ENCODE results near the gene CNGA1. TPM values are rescaled to one million over a fixed set of nuclear protein-coding genes. Genes with fewer than 3 reads are reported as not detected.

CNGA1 gene
- total RNA-seq, 5 donors from 2014 or later (not counting 1 experiment from before 2014, with no cell fraction given): 0.54 TPM; not detected in 4

- Histone ChIP-seq H3K27ac (ENCODE audit: low read length) (no peak overlapping the region), H3K4me3 (ENCODE audit: control insufficient read depth in 1 of 2, extremely low read depth in 1 of 2, low read length in 1 of 2) (no peak overlapping the region), H3K36me3 (ENCODE audit: control insufficient read depth in 2 of 2, extremely low read depth in 1 of 2, insufficient read depth in 1 of 2, low read length in 1 of 2) (no peaks in the 10 kb centered on the region), H3K27me3 (replicated peaks in 1 of 2; ENCODE audit: control insufficient read depth in 2 of 2, extremely low read depth in 1 of 2, insufficient read depth in 2 of 2, low read length in 1 of 2) (peaks cover 0 to 9% of the 10 kb centered on the region in 2 experiments), H3K9me3 (no peaks in the 10 kb centered on the region), H3K4me1 (ENCODE audit: control insufficient read depth in 1 of 2, extremely low read depth in 1 of 2, insufficient read depth in 2 of 2, low read length in 2 of 2) (peaks cover 22 to 29% of the 10 kb centered on the region in 2 experiments)
- DNase-seq: no peak
- no peaks in the 10 kb centered on the region for H3K9me3 Mint-ChIP-seq
- CTCF ChIA-PET: interaction anchor here (0.5 to 6.5 kb wide), 5 partner anchors 9 to 1042 kb away, joined by 3 to 46 read pairs (median 3); no protein-coding TSS in a partner anchor
- ATAC-seq (replicated peaks in 1 of 4): no peak
- H3K4me1 Mint-ChIP-seq: peaks cover 42 to 60% (median 47%) of the 10 kb centered on the region in 3 donors
- no CpG with 5 or more reads among the region's 3 CpGs for WGBS (ENCODE audit: insufficient coverage)
- H3K27me3 Mint-ChIP-seq: peaks cover 3 to 13% of the 10 kb centered on the region in 2 donors
- H3K27ac Mint-ChIP-seq: no peak overlapping the region
- no peak overlapping the region for H3K4me3 Mint-ChIP-seq
- H3K36me3 Mint-ChIP-seq: no peaks in the 10 kb centered on the region
- POLR2A ChIA-PET: no interaction called here
Measured at GRCh38 chr4:48042979-48043461, 26.5 kb upstream of the CNGA1 start.

GRCh38 chr4:48041535-48042137 lies 25.2 kb upstream of the CNGA1 start:
- H3K36me3 ChIP-seq (ENCODE audit: control insufficient read depth in 2 of 2, extremely low read depth in 1 of 2, insufficient read depth in 1 of 2, low read length in 1 of 2): no peaks in the 10 kb centered on the region
- Mint-ChIP-seq H3K27ac (no peak overlapping the region), H3K9me3 (no peaks in the 10 kb centered on the region), H3K4me3 (no peak overlapping the region), H3K36me3 (no peaks in the 10 kb centered on the region), H3K27me3 (peaks cover 3 to 10% of the 10 kb centered on the region in 2 donors), H3K4me1 (peaks cover 35 to 49% (median 35%) of the 10 kb centered on the region in 3 donors)
- ChIA-PET CTCF (interaction anchor here (0.9 to 6.5 kb wide), 3 partner anchors 9 kb away, joined by 3 to 46 read pairs (median 4); no protein-coding TSS in a partner anchor), POLR2A (no interaction called here)
- no peak overlapping the region for H3K4me3 ChIP-seq (ENCODE audit: control insufficient read depth in 1 of 2, extremely low read depth in 1 of 2, low read length in 1 of 2)
- WGBS (ENCODE audit: insufficient coverage): no CpG with 5 or more reads among the region's 4 CpGs
- ATAC-seq (replicated peaks in 1 of 4) (no peak), DNase-seq (no peak)
- no peak overlapping the region for H3K27ac ChIP-seq (ENCODE audit: low read length)
- H3K27me3 ChIP-seq (replicated peaks in 1 of 2; ENCODE audit: control insufficient read depth in 2 of 2, extremely low read depth in 1 of 2, insufficient read depth in 2 of 2, low read length in 1 of 2): peaks cover 0 to 3% of the 10 kb centered on the region in 2 experiments
- no peaks in the 10 kb centered on the region for H3K9me3 ChIP-seq
- H3K4me1 ChIP-seq (ENCODE audit: control insufficient read depth in 1 of 2, extremely low read depth in 1 of 2, insufficient read depth in 2 of 2, low read length in 2 of 2): peaks cover 9 to 15% of the 10 kb centered on the region in 2 experiments

GRCh38 chr4:48039561-48039960 lies 23.1 kb upstream of the CNGA1 start:
- POLR2A ChIA-PET: no interaction called here
- no peak overlapping the region for H3K4me3 ChIP-seq (ENCODE audit: control insufficient read depth in 1 of 2, extremely low read depth in 1 of 2, low read length in 1 of 2)
- Mint-ChIP-seq H3K27me3 (peaks cover 0 to 8% of the 10 kb centered on the region in 2 donors), H3K36me3 (no peaks in the 10 kb centered on the region), H3K9me3 (no peaks in the 10 kb centered on the region), H3K4me1 (peaks cover 24 to 43% (median 26%) of the 10 kb centered on the region in 3 donors), H3K4me3 (no peak overlapping the region), H3K27ac (no peak overlapping the region)
- CTCF ChIA-PET: no interaction called here
- ATAC-seq (replicated peaks in 1 of 4) (no peak), DNase-seq (no peak)
- H3K4me1 ChIP-seq (ENCODE audit: control insufficient read depth in 1 of 2, extremely low read depth in 1 of 2, insufficient read depth in 2 of 2, low read length in 2 of 2): peaks cover 2 to 3% of the 10 kb centered on the region in 2 experiments
- H3K9me3 ChIP-seq: no peaks in the 10 kb centered on the region
- no peaks in the 10 kb centered on the region for H3K36me3 ChIP-seq (ENCODE audit: control insufficient read depth in 2 of 2, extremely low read depth in 1 of 2, insufficient read depth in 1 of 2, low read length in 1 of 2)
- no peak overlapping the region for H3K27ac ChIP-seq (ENCODE audit: low read length)
- no peaks in the 10 kb centered on the region for H3K27me3 ChIP-seq (replicated peaks in 1 of 2; ENCODE audit: control insufficient read depth in 2 of 2, extremely low read depth in 1 of 2, insufficient read depth in 2 of 2, low read length in 1 of 2)

- Mint-ChIP-seq H3K4me3 (no peak overlapping the region), H3K4me1 (peaks cover 19 to 37% (median 23%) of the 10 kb centered on the region in 3 donors), H3K9me3 (no peaks in the 10 kb centered on the region), H3K36me3 (no peaks in the 10 kb centered on the region), H3K27me3 (peaks cover 0 to 8% of the 10 kb centered on the region in 2 donors), H3K27ac (no peak overlapping the region)
- DNase-seq (no peak), ATAC-seq (replicated peaks in 1 of 4) (no peak)
- WGBS (ENCODE audit: insufficient coverage): 100% methylated on average over 1 of the region's 2 CpGs
- ChIA-PET POLR2A (no interaction called here), CTCF (no interaction called here)
- Histone ChIP-seq H3K27ac (ENCODE audit: low read length) (no peak overlapping the region), H3K4me1 (ENCODE audit: control insufficient read depth in 1 of 2, extremely low read depth in 1 of 2, insufficient read depth in 2 of 2, low read length in 2 of 2) (peaks cover 0 to 4% of the 10 kb centered on the region in 2 experiments), H3K9me3 (no peaks in the 10 kb centered on the region), H3K4me3 (ENCODE audit: control insufficient read depth in 1 of 2, extremely low read depth in 1 of 2, low read length in 1 of 2) (no peak overlapping the region), H3K36me3 (ENCODE audit: control insufficient read depth in 2 of 2, extremely low read depth in 1 of 2, insufficient read depth in 1 of 2, low read length in 1 of 2) (no peaks in the 10 kb centered on the region), H3K27me3 (replicated peaks in 1 of 2; ENCODE audit: control insufficient read depth in 2 of 2, extremely low read depth in 1 of 2, insufficient read depth in 2 of 2, low read length in 1 of 2) (no peaks in the 10 kb centered on the region)
Measured at GRCh38 chr4:48038666-48039065, 22.2 kb upstream of the CNGA1 start.

- no peak for ATAC-seq (replicated peaks in 1 of 4)
- Mint-ChIP-seq H3K27me3 (peaks cover 0 to 8% of the 10 kb centered on the region in 2 donors), H3K4me1 (peaks cover 8 to 24% (median 12%) of the 10 kb centered on the region in 3 donors), H3K4me3 (no peak overlapping the region), H3K27ac (no peak overlapping the region), H3K9me3 (no peaks in the 10 kb centered on the region), H3K36me3 (no peaks in the 10 kb centered on the region)
- no peaks in the 10 kb centered on the region for H3K9me3 ChIP-seq
- H3K27me3 ChIP-seq (replicated peaks in 1 of 2; ENCODE audit: control insufficient read depth in 2 of 2, extremely low read depth in 1 of 2, insufficient read depth in 2 of 2, low read length in 1 of 2): no peaks in the 10 kb centered on the region
- no peak overlapping the region for H3K4me3 ChIP-seq (ENCODE audit: control insufficient read depth in 1 of 2, extremely low read depth in 1 of 2, low read length in 1 of 2)
- WGBS (ENCODE audit: insufficient coverage): no CpG with 5 or more reads among the region's 2 CpGs
- ChIA-PET CTCF (interaction anchor here in 1 of 2 donors (0.6 to 1.2 kb wide), 2 partner anchors 8 to 387 kb away, joined by 3 read pairs; no protein-coding TSS in a partner anchor), POLR2A (interaction anchor here in 1 of 2 donors (0.6 kb wide), 1 partner anchor 450 kb away, joined by 3 read pairs; no protein-coding TSS in a partner anchor)
- DNase-seq: no peak
- no peaks in the 10 kb centered on the region for H3K36me3 ChIP-seq (ENCODE audit: control insufficient read depth in 2 of 2, extremely low read depth in 1 of 2, insufficient read depth in 1 of 2, low read length in 1 of 2)
- no peak overlapping the region for H3K27ac ChIP-seq (ENCODE audit: low read length)
- H3K4me1 ChIP-seq (ENCODE audit: control insufficient read depth in 1 of 2, extremely low read depth in 1 of 2, insufficient read depth in 2 of 2, low read length in 2 of 2): peaks cover 0 to 4% of the 10 kb centered on the region in 2 experiments
Measured at GRCh38 chr4:48037117-48037462, 20.6 kb upstream of the CNGA1 start.

- no peak for ATAC-seq (replicated peaks in 1 of 4)
Measured at GRCh38 chr4:48035952-48036351, 19.5 kb upstream of the CNGA1 start.

More at GRCh38 chr4:48035952-48036351, 19.5 kb upstream of the CNGA1 start:
- H3K27ac ChIP-seq (ENCODE audit: low read length): no peak overlapping the region
- H3K4me3 ChIP-seq (ENCODE audit: control insufficient read depth in 1 of 2, extremely low read depth in 1 of 2, low read length in 1 of 2): no peak overlapping the region
- no peaks in the 10 kb centered on the region for H3K9me3 ChIP-seq
- Mint-ChIP-seq H3K36me3 (no peaks in the 10 kb centered on the region), H3K9me3 (no peaks in the 10 kb centered on the region), H3K27me3 (peaks cover 0 to 2% of the 10 kb centered on the region in 2 donors), H3K4me1 (peaks cover 6 to 20% (median 12%) of the 10 kb centered on the region in 3 donors), H3K4me3 (no peak overlapping the region), H3K27ac (no peak overlapping the region)
- no peaks in the 10 kb centered on the region for H3K27me3 ChIP-seq (replicated peaks in 1 of 2; ENCODE audit: control insufficient read depth in 2 of 2, extremely low read depth in 1 of 2, insufficient read depth in 2 of 2, low read length in 1 of 2)
- ChIA-PET POLR2A (no interaction called here), CTCF (interaction anchor here (0.6 to 5.0 kb wide), 7 partner anchors 9 to 185 kb away, joined by 3 to 43 read pairs (median 3); no protein-coding TSS in a partner anchor)
- DNase-seq: no peak
- 77% methylated on average over 2 of the region's 3 CpGs for WGBS (ENCODE audit: insufficient coverage)
- peaks cover 0 to 4% of the 10 kb centered on the region in 2 experiments for H3K4me1 ChIP-seq (ENCODE audit: control insufficient read depth in 1 of 2, extremely low read depth in 1 of 2, insufficient read depth in 2 of 2, low read length in 2 of 2)
- no peaks in the 10 kb centered on the region for H3K36me3 ChIP-seq (ENCODE audit: control insufficient read depth in 2 of 2, extremely low read depth in 1 of 2, insufficient read depth in 1 of 2, low read length in 1 of 2)
